Endothelial cell (in vitro differentiated cells): ENCODE results near the gene PTPRN2. TPM values are rescaled to one million over a fixed set of nuclear protein-coding genes. Genes with fewer than 3 reads are reported as not detected.

Experiments
- DNase-seq: peaks from one replicate; pipeline ENCODE4 v3.0.0; 2021; ENCODE audit warnings: low spot score
- H3K27ac Mint-ChIP-seq: one replicate; pipeline ENCODE4 v1.8.0; 2021; ENCODE audit warnings: mixed read lengths, inconsistent platforms; ENCODE audit not compliant: unreplicated experiment
- H3K27me3 Mint-ChIP-seq: one replicate; pipeline ENCODE4 v1.8.0; 2021; ENCODE audit warnings: mild to moderate bottlenecking, moderate library complexity, mixed read lengths, inconsistent platforms; ENCODE audit not compliant: unreplicated experiment
- H3K36me3 Mint-ChIP-seq: one replicate; pipeline ENCODE4 v1.8.0; 2021; ENCODE audit warnings: mild to moderate bottlenecking, low read depth, mixed read lengths, inconsistent platforms; ENCODE audit not compliant: unreplicated experiment
- H3K4me1 Mint-ChIP-seq: one replicate; pipeline ENCODE4 v1.8.0; 2021; ENCODE audit warnings: mild to moderate bottlenecking, mixed read lengths, inconsistent platforms; ENCODE audit not compliant: unreplicated experiment
- H3K4me3 Mint-ChIP-seq: one replicate; pipeline ENCODE4 v1.8.0; 2021; ENCODE audit warnings: mild to moderate bottlenecking, mixed read lengths, inconsistent platforms; ENCODE audit not compliant: unreplicated experiment
- H3K9me3 Mint-ChIP-seq: one replicate; pipeline ENCODE4 v1.8.0; 2021; ENCODE audit warnings: mixed read lengths, inconsistent platforms; ENCODE audit not compliant: unreplicated experiment
- CTCF ChIP-seq: fragments of 200-600 bp; sonication (generic); IDR thresholded peaks from one replicate; pipeline ENCODE4 v1.5.0; 2021; ENCODE audit warnings: antibody characterized with exemption; ENCODE audit not compliant: unreplicated experiment
- total RNA-seq: library from RNA; stranded (reverse); fragmentation: NEBNext Ultra II Directional; extraction: Animal tissue kit (Norgen Biotek cat#: 25700); gene quantifications from one replicate; pipeline ENCODE4 v1.2.1, GENCODE V29; 2021; ENCODE audit not compliant: unreplicated experiment

The PTPRN2 gene
- total RNA-seq, 1 donor from 2014 or later: 0.18 TPM

DNA sequence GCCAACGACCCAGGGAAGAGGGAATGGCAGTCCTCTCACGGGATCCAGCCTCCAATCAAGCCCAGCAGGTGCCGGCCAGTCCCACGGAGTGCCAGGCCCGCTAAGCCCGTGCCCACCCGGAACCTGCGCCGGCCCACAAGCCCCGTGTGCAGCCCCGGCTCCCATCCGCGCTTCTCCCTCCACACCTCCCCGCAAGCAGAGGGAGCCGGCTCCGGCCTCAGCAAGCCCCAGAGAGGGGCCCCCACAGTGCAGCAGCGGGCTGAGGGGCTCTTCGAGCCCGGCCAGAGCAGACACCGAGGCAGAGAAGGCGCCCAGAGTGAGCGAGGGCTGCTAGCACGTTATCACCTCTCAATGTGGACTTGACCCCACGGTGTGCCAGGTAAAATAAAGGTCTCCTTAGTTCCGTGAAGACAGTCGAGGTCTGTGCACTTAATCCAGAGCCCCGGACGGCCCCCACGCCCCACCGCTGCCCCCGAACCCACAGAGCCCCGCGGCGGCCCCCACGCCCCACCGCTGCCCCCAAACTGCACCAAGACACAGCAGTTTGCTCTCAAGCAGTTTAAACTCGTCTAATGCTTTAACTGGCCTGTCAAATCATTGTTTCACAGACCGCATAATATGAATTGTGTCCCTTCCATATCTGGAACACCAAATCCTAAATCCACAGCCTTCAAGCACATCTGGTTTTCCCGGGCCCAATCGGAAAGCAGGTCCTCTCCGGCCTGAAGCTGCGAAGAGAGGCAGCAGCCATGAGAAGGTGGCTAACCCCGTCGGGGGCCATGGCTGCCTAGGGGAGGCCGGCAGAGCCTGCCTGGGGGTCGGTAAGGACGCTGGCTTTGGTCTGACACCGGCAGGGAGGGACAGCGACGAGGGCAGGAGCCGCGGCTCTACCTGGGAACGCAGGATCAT lies 307.8 kb downstream of the PTPRN2 start:
- Mint-ChIP-seq H3K4me3 (peak overlapping the region; percentile 69), H3K27me3 (peaks cover 13% of the 10 kb centered on the region), H3K36me3 (peaks cover 14% of the 10 kb centered on the region), H3K9me3 (peaks cover 39% of the 10 kb centered on the region), H3K27ac (no peak overlapping the region), H3K4me1 (no peaks in the 10 kb centered on the region)
- DNase-seq: no peak
- no peak for TF ChIP-seq CTCF

- TF ChIP-seq CTCF: no peak
- no peaks in the 10 kb centered on the region for H3K4me1 Mint-ChIP-seq
- peaks cover 35% of the 10 kb centered on the region for H3K9me3 Mint-ChIP-seq
- no peak overlapping the region for H3K4me3 Mint-ChIP-seq
- H3K36me3 Mint-ChIP-seq: peaks cover 12% of the 10 kb centered on the region
- H3K27me3 Mint-ChIP-seq: peaks cover 8% of the 10 kb centered on the region
- H3K27ac Mint-ChIP-seq: no peak overlapping the region
- DNase-seq: no peak
These were observed 308.8 kb downstream of the PTPRN2 start for GRCh38 chr7:158278745-158279320.

DNA sequence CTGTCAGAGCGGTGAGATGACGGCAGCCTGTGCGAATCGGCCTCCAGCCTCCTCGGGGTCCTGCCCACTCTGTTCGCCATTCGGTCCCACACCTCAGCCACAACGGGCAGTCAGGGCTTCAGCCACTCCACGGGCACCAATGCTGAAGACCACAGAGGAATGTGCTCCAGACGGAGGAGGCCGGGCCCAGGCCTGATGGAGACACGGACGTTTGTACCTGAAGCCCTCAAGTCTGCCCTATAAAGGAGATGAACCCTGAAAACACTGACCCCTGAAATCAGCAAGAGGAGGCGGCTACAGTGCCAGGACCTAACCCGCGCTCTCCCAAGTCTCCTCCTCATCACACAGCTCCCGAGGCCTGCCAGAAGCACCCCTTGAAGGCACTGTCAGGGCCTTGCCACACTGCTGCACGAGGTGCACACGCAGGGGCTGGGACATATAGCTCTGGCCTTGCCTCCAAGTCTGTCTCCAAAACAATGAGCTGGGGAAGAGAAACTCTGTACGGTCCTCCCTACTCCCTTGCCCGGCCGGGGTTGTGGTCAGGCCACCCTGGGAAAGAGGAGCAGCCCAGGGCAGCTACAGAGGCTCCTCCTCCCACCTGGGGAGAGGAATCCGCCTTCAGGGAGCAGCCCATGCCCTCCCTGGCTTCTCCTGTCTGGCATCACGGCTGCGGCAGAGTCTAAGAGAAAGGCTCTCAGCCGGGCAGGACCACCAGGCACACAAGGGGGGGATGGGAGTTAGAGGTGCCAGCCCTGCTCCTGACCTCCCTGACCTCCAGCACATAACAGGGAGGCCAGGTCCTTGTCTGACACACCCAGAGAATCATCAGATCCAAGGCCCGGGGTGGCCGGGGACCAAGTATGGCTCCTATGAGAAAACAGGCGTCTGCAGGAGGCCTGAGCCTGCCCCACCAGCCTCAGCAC lies 310.1 kb downstream of the PTPRN2 start:
- Mint-ChIP-seq H3K27ac (no peak overlapping the region), H3K4me3 (no peak overlapping the region), H3K4me1 (no peaks in the 10 kb centered on the region), H3K9me3 (peaks cover 36% of the 10 kb centered on the region), H3K36me3 (peaks cover 12% of the 10 kb centered on the region), H3K27me3 (peaks cover 13% of the 10 kb centered on the region)
- no peak for DNase-seq
- TF ChIP-seq CTCF: no peak

DNA sequence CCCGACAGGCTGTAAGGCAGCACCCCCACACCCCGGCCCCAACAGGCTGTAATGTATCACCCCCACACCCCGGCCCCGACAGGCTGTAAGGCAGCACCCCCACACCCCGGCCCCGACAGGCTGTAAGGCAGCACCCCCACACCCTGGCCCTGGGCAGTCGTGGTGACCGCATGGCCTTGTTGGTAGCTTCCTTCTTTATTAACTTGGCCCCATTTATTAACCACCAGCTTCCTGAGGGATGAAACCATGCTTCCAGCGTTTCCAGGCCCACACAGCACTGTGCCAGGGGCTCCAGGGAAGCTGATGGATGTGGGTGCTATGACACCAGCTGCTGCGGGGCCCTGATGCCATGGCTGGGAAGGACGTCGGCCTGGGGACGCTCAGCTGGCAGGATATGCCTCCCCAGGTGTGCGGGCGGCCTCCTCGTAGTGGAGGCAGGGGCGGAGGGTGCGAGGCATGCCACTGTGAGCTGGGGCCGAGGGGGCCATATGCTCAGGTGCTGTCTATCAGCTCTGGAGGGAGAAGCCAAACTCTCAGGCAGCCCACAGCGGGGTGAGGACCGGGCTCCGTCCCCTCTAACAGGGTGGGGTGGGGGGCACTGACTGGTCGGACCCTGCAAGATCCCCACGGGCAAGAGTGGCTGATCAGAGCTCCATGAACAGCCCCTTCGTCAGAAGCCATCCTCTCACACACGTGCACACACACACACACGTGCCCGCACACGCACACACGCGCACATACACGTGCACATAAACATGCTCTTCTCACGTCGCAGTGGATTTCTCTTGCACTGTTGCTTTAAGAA lies 311.0 kb downstream of the PTPRN2 start:
- TF ChIP-seq CTCF: no peak
- peaks cover 12% of the 10 kb centered on the region for H3K36me3 Mint-ChIP-seq

More for the DNA sequence above, 311.0 kb downstream of the PTPRN2 start:
- Mint-ChIP-seq H3K27ac (no peak overlapping the region), H3K9me3 (peaks cover 33% of the 10 kb centered on the region), H3K4me1 (no peaks in the 10 kb centered on the region), H3K4me3 (no peak overlapping the region), H3K27me3 (peaks cover 13% of the 10 kb centered on the region)
- DNase-seq: no peak
